Measurements from ENCODE around the gene PI4KA. TPM values are rescaled to one million over a fixed set of nuclear protein-coding genes. Genes with fewer than 3 reads are reported as not detected.

PI4KA gene
- polyA plus RNA-seq, 1 of the 3 experiments (the other 2 are of a cell fraction), result 30.0 TPM

GRCh38 chr22:20725987-20726558 lies 132.5 kb downstream of the PI4KA start:
- Histone ChIP-seq H3K9ac (no peak overlapping the region), H3K4me2 (no peak overlapping the region), H3K9me2 (no peaks in the 10 kb centered on the region), H3K36me3 (replicated peaks in 1 of 2; ENCODE audit: control insufficient read depth in 1 of 2, insufficient read depth in 2 of 2, low read length in 1 of 2) (peaks cover 0 to 28% of the 10 kb centered on the region in 2 experiments), H3K27ac (ENCODE audit: low read depth in 2 of 2, low read length in 1 of 2) (no peak overlapping the region), H2AFZ (ENCODE audit: low read depth) (no peak overlapping the region), H3F3A (replicated peaks; ENCODE audit: insufficient read depth) (no peaks in the 10 kb centered on the region), H3K27me3 (ENCODE audit: insufficient read depth) (no peaks in the 10 kb centered on the region), H4K20me1 (ENCODE audit: insufficient read depth) (no peaks in the 10 kb centered on the region), H3K79me2 (ENCODE audit: insufficient read depth) (no peaks in the 10 kb centered on the region), H3K4me3 (ENCODE audit: low read depth in 2 of 2, low read length in 1 of 2) (no peak overlapping the region), H3K9me3 (no peaks in the 10 kb centered on the region), H3K4me1 (ENCODE audit: control insufficient read depth in 1 of 2, insufficient read depth in 2 of 2, low read depth in 1 of 2, low read length in 1 of 2) (peaks cover 0 to 12% of the 10 kb centered on the region in 2 experiments; a peak in 1 of 4 replicates)
- DNase-seq, result no peak
- ChIA-PET CTCF (no interaction called here), POLR2A (no interaction called here)
- no peak for TF ChIP-seq USF2 (IDR thresholded peaks at IDR 0.05; ENCODE audit: borderline replicate concordance, low read depth, low read length)
- no peak for TF ChIP-seq USF1 (IDR thresholded peaks at IDR 0.05; ENCODE audit: borderline replicate concordance, low read depth)
- TF ChIP-seq IRF3 (IDR thresholded peaks at IDR 0.05; ENCODE audit: low read depth, low read length), result no peak
- WGBS (ENCODE audit: low lambda C conversion rate), result 90% methylated on average over 9 of the region's 11 CpGs

- Histone ChIP-seq H3K79me2 (ENCODE audit: insufficient read depth) (no peaks in the 10 kb centered on the region), H3K9me2 (no peaks in the 10 kb centered on the region), H2AFZ (ENCODE audit: low read depth) (no peak overlapping the region), H3K36me3 (replicated peaks in 1 of 2; ENCODE audit: control insufficient read depth in 1 of 2, insufficient read depth in 2 of 2, low read length in 1 of 2) (peaks cover 0 to 31% of the 10 kb centered on the region in 2 experiments), H3K4me2 (no peak overlapping the region), H3K4me1 (ENCODE audit: control insufficient read depth in 1 of 2, insufficient read depth in 2 of 2, low read depth in 1 of 2, low read length in 1 of 2) (peaks cover 0 to 12% of the 10 kb centered on the region in 2 experiments; a peak in 1 of 4 replicates), H3K4me3 (ENCODE audit: low read depth in 2 of 2, low read length in 1 of 2) (no peak overlapping the region), H3K27ac (ENCODE audit: low read depth in 2 of 2, low read length in 1 of 2) (no peak overlapping the region), H3K9me3 (no peaks in the 10 kb centered on the region), H3K9ac (no peak overlapping the region), H4K20me1 (ENCODE audit: insufficient read depth) (no peaks in the 10 kb centered on the region), H3F3A (replicated peaks; ENCODE audit: insufficient read depth) (no peaks in the 10 kb centered on the region), H3K27me3 (ENCODE audit: insufficient read depth) (no peaks in the 10 kb centered on the region)
- ChIA-PET POLR2A (no interaction called here), CTCF (interaction anchor here (0.7 kb wide), 2 partner anchors 9 to 17 kb away, joined by 3 to 4 read pairs; no protein-coding TSS in a partner anchor)
- 94% methylated on average over 9 of the region's 9 CpGs for WGBS (ENCODE audit: low lambda C conversion rate)
- no peak for DNase-seq
- TF ChIP-seq FOXJ3 (CRISPR knock-in tag; IDR thresholded peaks at IDR 0.05) (no peak), MAX (IDR thresholded peaks at IDR 0.05; ENCODE audit: low read depth) (no peak), GATA2 (CRISPR knock-in tag; IDR thresholded peaks at IDR 0.05) (no peak), MXI1 (IDR thresholded peaks at IDR 0.05; ENCODE audit: low read depth, low read length) (no peak), NRF1 (IDR thresholded peaks at IDR 0.05; ENCODE audit: low read depth, low read length) (no peak), CTCF (IDR thresholded peaks at IDR 0.05) (no peak), EP300 (IDR thresholded peaks at IDR 0.05; ENCODE audit: borderline replicate concordance in 1 of 2, low read depth in 1 of 2, low read length in 1 of 2) (no peak), MEF2A (IDR thresholded peaks at IDR 0.05; ENCODE audit: borderline replicate concordance, low read depth) (no peak), RAD21 (IDR thresholded peaks at IDR 0.05; ENCODE audit: low read length) (no peak), RCOR1 (IDR thresholded peaks at IDR 0.05; ENCODE audit: low read length) (no peak), CHD2 (IDR thresholded peaks at IDR 0.05; ENCODE audit: low read length, partially characterized antibody) (no peak), GABPA (IDR thresholded peaks at IDR 0.05; ENCODE audit: low read depth) (no peak), REST (IDR thresholded peaks at IDR 0.05; ENCODE audit: low read depth, low read length) (no peak), FOXM1 (IDR thresholded peaks at IDR 0.05; ENCODE audit: low read depth) (no peak)
Observed at GRCh38 chr22:20724676-20725454, 133.7 kb downstream of the PI4KA start.

Data from SK-N-SH (cell line).